PC-3 (cell line): ENCODE measurements around the gene ETNK1.

Experiments used
- EZH2 ChIP-seq: fragments of 300-600 bp; sonication (generic); IDR thresholded peaks from one replicate; pipeline ENCODE4 v1.6.1; 2017; ENCODE audit warnings: antibody characterized with exemption, mild to moderate bottlenecking, low read length; ENCODE audit not compliant: unreplicated experiment
- TF ChIP-seq, protein P1 (sequence below): fragments of 300-600 bp; sonication (generic); conservative IDR thresholded peaks from 2 replicates; pipeline ENCODE4 v1.5.1; 2017; ENCODE audit warnings: antibody characterized with exemption, low read depth, mild to moderate bottlenecking, low read length

DNA sequence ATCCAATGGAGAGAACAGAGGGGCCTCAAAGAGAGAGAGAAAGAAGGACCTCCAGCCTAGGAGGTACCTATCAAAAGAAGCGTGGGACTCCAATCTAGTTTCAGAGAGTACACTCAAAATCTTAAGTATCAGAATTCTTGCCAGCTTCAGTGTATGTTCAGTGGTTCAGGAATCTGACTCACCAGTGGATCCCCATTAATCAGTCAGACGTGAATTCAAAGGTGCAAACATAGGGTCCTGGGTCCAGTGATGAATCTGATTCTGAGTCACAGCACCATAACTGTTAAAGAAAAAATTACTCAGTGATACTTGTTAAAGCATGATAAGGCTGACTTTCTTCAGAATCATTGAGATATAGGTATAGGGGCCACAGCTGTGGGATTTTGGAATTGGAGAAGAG lies 33.2 kb downstream of the ETNK1 start:
- TF ChIP-seq, protein P1, sequence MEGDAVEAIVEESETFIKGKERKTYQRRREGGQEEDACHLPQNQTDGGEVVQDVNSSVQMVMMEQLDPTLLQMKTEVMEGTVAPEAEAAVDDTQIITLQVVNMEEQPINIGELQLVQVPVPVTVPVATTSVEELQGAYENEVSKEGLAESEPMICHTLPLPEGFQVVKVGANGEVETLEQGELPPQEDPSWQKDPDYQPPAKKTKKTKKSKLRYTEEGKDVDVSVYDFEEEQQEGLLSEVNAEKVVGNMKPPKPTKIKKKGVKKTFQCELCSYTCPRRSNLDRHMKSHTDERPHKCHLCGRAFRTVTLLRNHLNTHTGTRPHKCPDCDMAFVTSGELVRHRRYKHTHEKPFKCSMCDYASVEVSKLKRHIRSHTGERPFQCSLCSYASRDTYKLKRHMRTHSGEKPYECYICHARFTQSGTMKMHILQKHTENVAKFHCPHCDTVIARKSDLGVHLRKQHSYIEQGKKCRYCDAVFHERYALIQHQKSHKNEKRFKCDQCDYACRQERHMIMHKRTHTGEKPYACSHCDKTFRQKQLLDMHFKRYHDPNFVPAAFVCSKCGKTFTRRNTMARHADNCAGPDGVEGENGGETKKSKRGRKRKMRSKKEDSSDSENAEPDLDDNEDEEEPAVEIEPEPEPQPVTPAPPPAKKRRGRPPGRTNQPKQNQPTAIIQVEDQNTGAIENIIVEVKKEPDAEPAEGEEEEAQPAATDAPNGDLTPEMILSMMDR, result no peak
- TF ChIP-seq EZH2, result no peak
